HEK293T (cell line): ENCODE results near the gene CHD8.

ENCODE experiments used
- BHLHE40 ChIP-seq: fragments of 450-650 bp; IDR thresholded peaks from 2 replicates; pipeline ENCODE4 v1.6.1; 2016; ENCODE audit warnings: mild to moderate bottlenecking, moderate library complexity, borderline replicate concordance
- ELF4 ChIP-seq: fragments of 450-650 bp; IDR thresholded peaks from 2 replicates; pipeline ENCODE4 v1.6.1; 2017; ENCODE audit warnings: antibody characterized with exemption
- FOXK2 ChIP-seq: fragments of 450-650 bp; IDR thresholded peaks from 2 replicates; pipeline ENCODE4 v1.6.1; 2016; ENCODE audit warnings: mild to moderate bottlenecking
- FOXM1 ChIP-seq: fragments of 450-650 bp; IDR thresholded peaks from 2 replicates; pipeline ENCODE4 v1.6.1; 2017; ENCODE audit warnings: mild to moderate bottlenecking, borderline replicate concordance
- L3MBTL2 ChIP-seq: fragments of 450-650 bp; conservative IDR thresholded peaks from 2 replicates; pipeline ENCODE4 v1.6.1; 2016; ENCODE audit warnings: mild to moderate bottlenecking
- TARDBP ChIP-seq: fragments of 450-650 bp; IDR thresholded peaks from 2 replicates; pipeline ENCODE4 v1.6.1; 2016
- ZNF384 ChIP-seq: fragments of 450-650 bp; IDR thresholded peaks from 2 replicates; pipeline ENCODE4 v1.6.1; 2016

DNA sequence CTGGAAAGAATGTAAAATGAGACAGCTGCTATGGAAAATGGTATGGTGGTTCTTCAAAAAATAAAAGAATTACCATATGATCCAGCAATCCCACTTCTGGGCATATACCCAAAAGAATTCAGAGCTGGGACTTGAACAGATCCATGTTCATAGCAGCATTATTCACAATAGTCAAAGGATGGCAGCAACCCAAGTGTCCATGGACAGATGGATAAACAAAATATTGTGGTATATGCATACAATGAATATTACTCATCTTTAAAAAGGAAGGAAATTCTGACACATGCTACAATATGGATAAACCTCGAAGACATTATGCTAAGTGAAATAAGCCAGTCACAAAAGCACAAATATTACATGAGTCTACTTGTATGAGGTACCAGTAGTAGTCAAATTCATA, 11.7 kb upstream of the CHD8 start:
- TF ChIP-seq TARDBP (no peak), L3MBTL2 (no peak), BHLHE40 (no peak), FOXM1 (no peak), FOXK2 (no peak), ZNF384 (no peak), ELF4 (no peak)
